ENCODE data around the gene UBE2QL1.

The UBE2QL1 gene

DNA sequence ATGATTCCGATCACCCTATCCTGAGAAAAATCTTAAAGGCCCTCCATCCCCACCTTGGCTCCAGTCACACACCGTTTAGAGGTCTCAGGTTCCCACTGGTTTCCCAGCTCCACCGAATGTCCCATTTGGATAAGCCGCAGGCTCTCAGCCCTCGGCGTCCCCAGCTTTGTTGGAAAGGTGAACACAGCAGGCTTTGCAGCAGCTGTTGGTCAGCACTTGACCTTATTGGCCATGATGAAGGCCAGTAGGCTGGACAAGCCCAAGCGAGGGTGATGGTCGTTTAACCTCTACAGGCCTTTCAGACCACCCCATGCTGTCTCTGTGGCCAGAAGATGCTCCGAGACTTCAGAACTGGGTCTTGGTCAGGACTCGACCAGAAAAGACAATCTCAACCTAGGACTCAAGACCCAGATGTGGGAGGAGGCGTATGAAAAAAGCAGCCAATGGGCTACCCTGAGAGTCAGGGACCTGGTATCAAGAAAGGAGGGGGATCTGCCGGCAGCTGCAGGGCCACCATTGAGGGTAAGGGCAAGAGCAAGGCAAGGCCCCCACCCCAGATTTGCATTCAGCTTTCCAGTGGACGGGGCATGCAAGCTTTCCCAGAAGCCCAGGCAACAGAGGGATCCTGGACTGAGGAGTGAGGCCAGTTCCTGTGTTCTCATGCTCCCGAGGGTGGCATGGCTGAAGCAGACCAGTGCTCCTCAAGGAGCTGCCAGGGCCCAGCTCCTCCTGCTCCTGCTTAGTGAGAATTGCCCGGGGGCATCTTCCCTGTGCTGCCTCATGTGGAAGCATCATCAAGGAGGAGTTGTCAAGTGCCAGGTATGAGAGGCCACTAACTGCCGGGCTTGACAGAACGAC lies 13.4 kb downstream of the UBE2QL1 start:
- Histone ChIP-seq H3K9me3 (no peaks in the 10 kb centered on the region), H3K36me3 (peaks cover 4% of the 10 kb centered on the region; the same call in 1 of the 2 replicates), H3K4me3 (ENCODE audit: low read depth, low read length) (no peak overlapping the region), H3K4me1 (no peaks in the 10 kb centered on the region; the same call in 1 of the 2 replicates), H3K27me3 (no peaks in the 10 kb centered on the region)
- TF ChIP-seq, protein P1, sequence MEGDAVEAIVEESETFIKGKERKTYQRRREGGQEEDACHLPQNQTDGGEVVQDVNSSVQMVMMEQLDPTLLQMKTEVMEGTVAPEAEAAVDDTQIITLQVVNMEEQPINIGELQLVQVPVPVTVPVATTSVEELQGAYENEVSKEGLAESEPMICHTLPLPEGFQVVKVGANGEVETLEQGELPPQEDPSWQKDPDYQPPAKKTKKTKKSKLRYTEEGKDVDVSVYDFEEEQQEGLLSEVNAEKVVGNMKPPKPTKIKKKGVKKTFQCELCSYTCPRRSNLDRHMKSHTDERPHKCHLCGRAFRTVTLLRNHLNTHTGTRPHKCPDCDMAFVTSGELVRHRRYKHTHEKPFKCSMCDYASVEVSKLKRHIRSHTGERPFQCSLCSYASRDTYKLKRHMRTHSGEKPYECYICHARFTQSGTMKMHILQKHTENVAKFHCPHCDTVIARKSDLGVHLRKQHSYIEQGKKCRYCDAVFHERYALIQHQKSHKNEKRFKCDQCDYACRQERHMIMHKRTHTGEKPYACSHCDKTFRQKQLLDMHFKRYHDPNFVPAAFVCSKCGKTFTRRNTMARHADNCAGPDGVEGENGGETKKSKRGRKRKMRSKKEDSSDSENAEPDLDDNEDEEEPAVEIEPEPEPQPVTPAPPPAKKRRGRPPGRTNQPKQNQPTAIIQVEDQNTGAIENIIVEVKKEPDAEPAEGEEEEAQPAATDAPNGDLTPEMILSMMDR (IDR thresholded peaks at IDR 0.05; ENCODE audit: low read depth, low read length), result no peak
- DNase-seq, result no peak

DNA sequence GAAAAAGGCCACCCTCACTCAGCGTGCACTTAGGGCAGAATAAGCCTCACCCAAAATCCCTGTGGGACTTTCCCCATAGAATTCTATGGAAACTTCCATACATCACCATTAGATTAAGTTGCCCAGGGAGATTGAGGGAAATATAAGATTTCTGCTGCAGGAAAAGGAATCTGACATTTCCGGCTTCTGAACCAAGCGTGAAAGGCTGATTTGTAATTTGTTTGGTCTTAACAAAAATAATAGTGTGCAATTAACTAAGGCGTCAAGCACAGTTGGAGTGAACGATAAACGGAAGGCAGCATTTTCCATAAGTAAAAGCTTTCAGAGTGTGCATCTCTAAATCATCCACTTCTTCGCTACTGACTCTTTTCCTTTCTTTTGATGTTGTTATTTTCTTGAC lies 14.0 kb downstream of the UBE2QL1 start:
- Histone ChIP-seq H3K4me3 (ENCODE audit: low read depth, low read length) (no peak overlapping the region), H3K36me3 (peaks cover 4% of the 10 kb centered on the region; the same call in 1 of the 2 replicates), H3K4me1 (no peaks in the 10 kb centered on the region; the same call in 1 of the 2 replicates), H3K9me3 (no peaks in the 10 kb centered on the region), H3K27me3 (no peaks in the 10 kb centered on the region)
- TF ChIP-seq, protein P1 (IDR thresholded peaks at IDR 0.05; ENCODE audit: low read depth, low read length), result no peak
- DNase-seq, result no peak

DNA sequence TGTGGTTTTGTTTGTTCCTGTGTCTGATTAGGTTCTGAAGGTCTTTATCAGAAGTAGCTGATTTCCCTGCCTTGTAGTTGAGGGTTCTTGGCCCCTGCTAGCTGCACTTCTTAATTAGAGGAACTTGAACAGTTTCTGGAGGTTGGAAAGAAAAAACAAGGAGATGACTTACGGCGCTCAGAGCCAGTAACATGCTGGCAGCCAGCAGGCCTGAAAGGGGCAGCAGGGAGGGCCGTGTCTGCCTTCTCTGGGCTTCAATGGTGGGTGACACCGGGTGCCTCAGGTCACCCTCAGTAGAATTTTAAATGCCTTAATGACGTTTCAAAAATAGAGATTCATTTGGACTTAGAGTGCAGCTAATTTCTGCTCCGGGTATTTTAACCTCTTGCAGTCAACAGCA lies 15.8 kb downstream of the UBE2QL1 start:
- H3K36me3 ChIP-seq, result peaks cover 3% of the 10 kb centered on the region; the same call in 1 of the 2 replicates
- DNase-seq, result no peak
- no peak overlapping the region for H3K4me3 ChIP-seq (ENCODE audit: low read depth, low read length)
- H3K4me1 ChIP-seq, result peaks cover 4% of the 10 kb centered on the region; the same call in 1 of the 2 replicates
- H3K27me3 ChIP-seq, result no peaks in the 10 kb centered on the region
- TF ChIP-seq, protein P1 (IDR thresholded peaks at IDR 0.05; ENCODE audit: low read depth, low read length), result no peak
- H3K9me3 ChIP-seq, result no peaks in the 10 kb centered on the region

DNA sequence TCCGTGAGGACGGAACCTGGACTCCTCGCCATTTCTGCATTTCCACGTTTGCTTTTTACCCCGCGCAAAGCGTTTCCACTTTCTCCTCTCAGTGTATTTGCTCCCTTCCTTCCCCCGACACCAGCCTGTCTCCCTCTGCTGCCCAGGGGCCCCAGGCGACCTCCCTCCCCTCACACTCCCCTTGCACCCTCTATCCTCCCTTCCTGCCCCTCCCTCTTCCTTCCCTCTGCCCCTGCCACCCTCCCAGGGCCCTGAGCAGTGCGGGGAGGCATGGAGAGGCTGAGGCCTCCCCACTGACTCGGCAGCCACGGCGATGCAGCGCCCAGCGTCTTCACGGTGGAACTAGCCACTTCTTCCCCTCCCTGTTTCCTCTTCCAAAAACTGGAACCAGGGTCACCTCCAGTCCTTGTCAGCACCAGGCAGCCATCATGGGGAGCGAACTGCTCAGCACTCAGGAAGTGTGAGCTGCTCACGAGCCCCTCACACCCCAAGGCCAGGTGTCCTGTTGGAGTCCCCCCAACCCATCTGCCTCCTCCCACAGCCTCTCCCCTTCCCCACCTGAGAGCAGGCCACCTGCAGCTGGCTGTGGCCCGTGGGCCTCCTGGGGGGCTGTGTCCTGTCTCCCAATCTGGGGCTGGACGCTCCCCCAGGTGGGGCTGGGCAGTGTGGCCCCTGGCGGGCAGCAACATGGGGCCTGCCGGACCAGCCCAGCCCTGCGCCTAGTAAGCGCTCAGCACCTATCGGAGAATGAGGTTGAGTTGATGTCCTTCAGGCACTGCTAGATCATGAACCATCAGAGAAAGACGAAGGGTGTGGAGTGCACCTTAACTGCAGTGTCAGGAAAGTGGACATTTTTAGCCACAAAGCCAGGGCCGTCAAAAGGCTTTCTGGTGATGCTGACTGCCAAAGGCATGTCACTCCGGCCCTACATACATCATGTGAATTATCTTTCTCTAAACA lies 17.5 kb downstream of the UBE2QL1 start:
- Histone ChIP-seq H3K27me3 (no peaks in the 10 kb centered on the region), H3K4me3 (ENCODE audit: low read depth, low read length) (no peak overlapping the region), H3K36me3 (no peaks in the 10 kb centered on the region; the same call in none of the 2 replicates), H3K9me3 (no peaks in the 10 kb centered on the region), H3K4me1 (peaks cover 4% of the 10 kb centered on the region; the same call in 1 of the 2 replicates)
- no peak for DNase-seq
- TF ChIP-seq, protein P1 (IDR thresholded peaks at IDR 0.05; ENCODE audit: low read depth, low read length), result no peak

DNA sequence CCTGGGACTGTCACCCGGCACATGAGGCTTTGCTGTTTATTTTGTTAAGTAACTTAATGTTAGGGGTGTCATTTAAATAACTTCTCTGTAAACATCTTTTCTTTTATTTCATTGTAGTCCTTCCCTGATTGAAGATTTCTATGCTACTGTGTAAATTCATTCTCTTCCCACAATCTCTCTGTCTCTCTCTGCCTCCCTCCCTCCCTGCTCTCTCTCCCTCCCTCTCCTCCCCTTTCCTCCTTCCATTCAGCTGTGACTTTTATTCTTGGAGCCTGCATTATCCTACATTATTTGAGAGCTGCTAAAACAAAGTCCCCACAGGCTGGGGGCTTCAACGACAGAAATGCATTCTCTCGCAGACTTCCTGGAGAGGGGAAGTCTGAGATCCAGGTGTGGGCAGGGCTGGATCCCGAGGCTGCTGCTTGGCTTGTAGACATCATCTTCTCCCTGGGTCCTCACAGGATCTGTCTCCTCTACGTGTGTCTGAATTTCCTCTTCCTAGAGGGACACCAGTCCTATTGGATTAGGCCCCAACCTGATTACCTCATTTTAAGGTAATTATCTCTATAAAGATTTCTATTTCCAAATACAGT lies 18.4 kb downstream of the UBE2QL1 start:
- no peak for DNase-seq
- Histone ChIP-seq H3K27me3 (no peaks in the 10 kb centered on the region), H3K4me1 (peaks cover 4% of the 10 kb centered on the region; the same call in 1 of the 2 replicates), H3K36me3 (no peaks in the 10 kb centered on the region; the same call in none of the 2 replicates), H3K9me3 (no peaks in the 10 kb centered on the region), H3K4me3 (ENCODE audit: low read depth, low read length) (no peak overlapping the region)
- TF ChIP-seq, protein P1 (IDR thresholded peaks at IDR 0.05; ENCODE audit: low read depth, low read length), result no peak
